ENCODE data around the gene TMEM143.
"Not testable (repeated sequence)": the region's sequence is repeated elsewhere in the genome, so short reads cannot be mapped to it uniquely, and the experiment has no call there.

TMEM143 gene

GRCh38 chr19:48391100-48392005 lies 27.6 kb upstream of the TMEM143 start, which contains the start of gene KDELR1:
Gene KDELR1 (minus strand): TSS chr19:48391551. CDS start chr19:48391358, 193 bp downstream.
- DNase-seq (ENCODE audit: low read depth, low spot score) = peak; percentile 90

GRCh38 chr19:48390188-48391099 lies 26.7 kb upstream of the TMEM143 start:
- peak; percentile 88 for DNase-seq (ENCODE audit: low read depth, low spot score)

- DNase-seq (ENCODE audit: low read depth, low spot score) = no peak
Measured at GRCh38 chr19:48386981-48387380, 23.2 kb upstream of the TMEM143 start.

GRCh38 chr19:48385461-48386087 lies 21.8 kb upstream of the TMEM143 start:
- no peak for DNase-seq (ENCODE audit: low read depth, low spot score)

GRCh38 chr19:48382286-48382685 lies 18.5 kb upstream of the TMEM143 start:
- no peak for DNase-seq (ENCODE audit: low read depth, low spot score)

GRCh38 chr19:48381178-48381950 lies 17.6 kb upstream of the TMEM143 start:
- DNase-seq (ENCODE audit: low read depth, low spot score) = no peak

GRCh38 chr19:48379058-48379457 lies 15.3 kb upstream of the TMEM143 start:
- DNase-seq (ENCODE audit: low read depth, low spot score) = no peak

GRCh38 chr19:48378194-48378570 lies 14.4 kb upstream of the TMEM143 start:
- no peak for DNase-seq (ENCODE audit: low read depth, low spot score)

- no peak for DNase-seq (ENCODE audit: low read depth, low spot score)
Measured at GRCh38 chr19:48373567-48373966, 9.8 kb upstream of the TMEM143 start.

GRCh38 chr19:48372904-48373303 lies 9.2 kb upstream of the TMEM143 start:
- no peak for DNase-seq (ENCODE audit: low read depth, low spot score)

GRCh38 chr19:48371771-48372170 lies 8.0 kb upstream of the TMEM143 start:
- not testable (repeated sequence) for DNase-seq (ENCODE audit: low read depth, low spot score)

GRCh38 chr19:48371367-48371766 lies 7.6 kb upstream of the TMEM143 start:
- no peak for DNase-seq (ENCODE audit: low read depth, low spot score)

- peak; percentile 43 for DNase-seq (ENCODE audit: low read depth, low spot score)
Measured at GRCh38 chr19:48370955-48371354, 7.2 kb upstream of the TMEM143 start.

- DNase-seq (ENCODE audit: low read depth, low spot score) = no peak
Measured at GRCh38 chr19:48368936-48369335, 5.2 kb upstream of the TMEM143 start.

GRCh38 chr19:48367855-48368254 lies 4.1 kb upstream of the TMEM143 start:
- no peak for DNase-seq (ENCODE audit: low read depth, low spot score)

GRCh38 chr19:48365602-48366001 lies 1.9 kb upstream of the TMEM143 start:
- DNase-seq (ENCODE audit: low read depth, low spot score) = no peak

GRCh38 chr19:48364598-48365348 lies 1.0 kb upstream of the TMEM143 start:
- no peak for DNase-seq (ENCODE audit: low read depth, low spot score)

- no peak for DNase-seq (ENCODE audit: low read depth, low spot score)
Measured at GRCh38 chr19:48363500-48363809, 285 bp downstream of the TMEM143 start.

GRCh38 chr19:48362716-48363499 lies 832 bp downstream of the TMEM143 start:
- DNase-seq (ENCODE audit: low read depth, low spot score) = peak; percentile 97

GRCh38 chr19:48361912-48362311 lies 1.8 kb downstream of the TMEM143 start:
- DNase-seq (ENCODE audit: low read depth, low spot score) = no peak

All from ELF-1 (cell line).